Left hindlimb (tissue), 1 donor: Measurements from ENCODE around the gene GDI2.
"Not testable (repeated sequence)": the region's sequence is repeated elsewhere in the genome, so short reads cannot be mapped to it uniquely, and the experiment has no call there.

Source experiments
- DNase-seq: peaks from one replicate; pipeline ENCODE4 v3.0.0-alpha.2; 2018

GDI2 gene

GRCh38 chr10:5813341-5814109 lies at the start of gene GDI2:
Gene GDI2, minus strand, starts transcription at chr10:5813434. Its CDS starts 176 bp downstream, at chr10:5813258.
- peak; percentile 98 for DNase-seq

DNA sequence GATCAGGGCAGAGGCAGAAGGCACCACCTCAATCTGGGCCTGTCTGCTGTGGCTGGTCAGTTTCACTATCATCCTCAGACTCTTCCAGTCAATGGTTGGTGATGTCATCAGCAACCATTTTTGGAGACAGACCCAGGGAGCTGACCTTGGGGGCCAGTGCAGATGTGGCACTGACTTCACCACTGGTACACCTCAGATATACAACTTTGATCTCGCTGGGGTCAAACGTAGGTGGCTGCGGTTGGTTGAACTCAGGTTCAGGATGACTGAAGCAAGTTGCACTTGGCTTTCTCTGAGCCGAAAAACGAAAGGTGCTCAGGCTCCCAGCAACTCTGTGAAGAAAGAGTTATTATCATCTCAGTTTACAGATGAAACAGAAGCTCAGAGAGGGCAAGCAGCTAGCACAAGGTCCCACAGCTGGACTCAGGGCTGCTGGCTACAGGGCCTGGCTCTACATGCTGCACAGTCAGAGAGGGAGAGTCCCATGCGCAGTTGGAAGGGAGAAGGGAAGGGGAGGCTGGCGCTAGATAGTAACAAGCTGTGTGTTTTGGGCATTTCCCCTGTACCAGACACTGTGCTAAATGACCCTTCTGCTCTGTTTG lies 49.2 kb upstream of the GDI2 start:
- no peak for DNase-seq

DNA sequence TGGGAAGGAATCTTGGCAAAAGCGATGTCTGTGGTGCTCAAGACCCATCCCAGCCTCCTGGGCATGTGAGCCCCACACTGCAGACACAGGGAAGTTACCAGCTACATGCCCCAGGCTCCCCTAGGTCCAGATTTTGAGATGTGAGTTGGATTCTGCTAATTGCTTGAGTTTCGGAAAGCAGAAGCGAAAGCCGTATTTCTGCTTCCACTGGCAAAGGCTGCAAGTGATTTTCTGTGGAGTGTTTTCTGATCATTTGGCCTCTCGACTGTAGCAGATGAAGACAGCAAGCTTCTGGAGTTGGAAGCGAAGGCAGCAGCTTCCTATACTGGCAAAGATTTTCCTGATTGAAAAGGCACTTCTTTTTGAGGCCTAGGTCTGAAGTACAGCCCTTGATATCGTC lies 46.8 kb upstream of the GDI2 start:
- DNase-seq: no peak

GRCh38 chr10:5858811-5859210 lies 45.6 kb upstream of the GDI2 start:
- no peak for DNase-seq

- no peak for DNase-seq
These were observed 43.4 kb upstream of the GDI2 start for GRCh38 chr10:5856701-5857004.

GRCh38 chr10:5855979-5856700 lies 42.9 kb upstream of the GDI2 start:
- no peak for DNase-seq

- peak; percentile 42 for DNase-seq
These were observed 40.9 kb upstream of the GDI2 start for GRCh38 chr10:5854131-5854475.

DNA sequence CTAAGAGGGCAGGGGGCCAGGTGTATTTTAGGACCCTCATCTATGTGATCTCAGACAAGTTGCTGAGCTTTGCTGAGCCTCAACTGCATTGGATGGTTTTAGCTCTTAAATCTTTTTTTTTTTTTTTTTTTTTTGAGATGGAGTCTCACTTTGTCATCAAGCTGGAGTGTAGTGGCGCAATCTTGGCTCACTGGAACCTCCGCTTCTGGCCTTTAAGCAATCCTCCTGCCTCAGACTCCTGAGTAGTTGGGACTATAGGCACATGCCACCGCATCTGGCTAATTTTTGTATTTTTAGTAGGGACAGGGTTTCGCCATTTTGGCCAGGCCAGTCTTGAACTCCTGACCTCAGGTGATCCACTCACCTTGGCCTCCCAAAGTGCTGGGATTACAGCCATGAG lies 33.4 kb upstream of the GDI2 start:
- DNase-seq: not testable (repeated sequence)

DNA sequence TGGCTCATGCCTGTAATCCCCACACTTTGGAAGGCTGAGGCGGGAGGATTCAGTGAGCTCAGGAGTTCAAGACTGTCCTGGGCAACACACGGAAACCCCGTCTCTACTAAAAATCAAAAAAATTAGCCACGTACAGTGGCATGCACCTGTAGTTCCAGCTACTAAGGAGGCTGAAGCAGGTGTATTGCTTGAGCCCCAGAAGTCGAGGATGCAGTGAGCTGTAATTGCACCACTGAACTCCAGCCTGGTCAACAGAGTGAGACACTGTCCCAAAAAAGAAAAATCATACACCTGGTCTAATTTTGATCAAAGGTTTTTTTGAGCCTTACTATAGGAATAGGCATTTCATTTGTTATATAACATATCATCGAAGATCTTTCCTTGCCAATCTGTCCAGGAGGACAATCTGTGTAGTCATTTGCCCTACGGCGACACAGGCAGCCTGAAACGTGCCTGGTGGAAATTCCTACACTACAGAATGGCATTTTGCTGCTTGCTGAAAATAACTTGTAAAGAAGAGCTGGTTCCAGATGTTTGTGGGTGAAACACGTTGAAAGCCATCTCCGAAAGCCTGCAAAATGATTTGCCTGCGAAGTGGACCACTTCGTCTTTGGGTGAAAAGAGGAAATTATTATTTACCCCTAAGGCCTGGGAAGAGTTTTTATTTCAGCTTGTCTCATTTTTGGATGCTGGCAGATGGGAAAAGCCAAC lies 31.3 kb upstream of the GDI2 start:
- no peak for DNase-seq

DNA sequence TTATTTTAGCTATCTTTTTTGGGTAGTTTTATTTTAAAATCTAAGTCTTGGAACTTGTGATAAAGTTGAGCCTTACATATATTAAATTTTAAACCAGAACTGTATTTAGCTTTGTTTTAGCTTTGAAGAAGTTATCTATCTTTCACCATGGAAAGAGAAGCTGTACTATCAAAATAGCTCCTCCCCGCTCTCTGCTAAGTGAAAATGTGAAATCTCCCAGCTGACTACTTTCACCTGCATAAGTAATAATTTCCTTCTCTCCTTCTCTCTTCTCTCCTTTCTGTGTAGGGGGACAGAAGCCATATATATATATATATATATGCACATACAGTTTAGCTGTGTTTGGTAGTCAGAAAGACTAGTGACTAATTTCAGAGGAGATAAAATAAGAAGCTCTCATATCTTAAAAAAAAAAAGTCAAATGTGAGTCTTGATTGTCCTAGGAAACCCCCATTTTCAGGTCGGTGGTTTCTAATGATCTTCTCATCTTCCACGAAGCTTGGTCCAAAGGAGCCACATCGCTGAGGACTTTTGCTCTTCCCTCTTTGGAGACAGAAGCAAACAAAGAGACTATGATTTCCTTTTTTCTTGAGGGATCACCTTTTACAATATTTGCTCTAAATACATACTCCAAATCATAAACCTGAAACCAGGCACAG lies 30.6 kb upstream of the GDI2 start:
- DNase-seq: no peak

DNA sequence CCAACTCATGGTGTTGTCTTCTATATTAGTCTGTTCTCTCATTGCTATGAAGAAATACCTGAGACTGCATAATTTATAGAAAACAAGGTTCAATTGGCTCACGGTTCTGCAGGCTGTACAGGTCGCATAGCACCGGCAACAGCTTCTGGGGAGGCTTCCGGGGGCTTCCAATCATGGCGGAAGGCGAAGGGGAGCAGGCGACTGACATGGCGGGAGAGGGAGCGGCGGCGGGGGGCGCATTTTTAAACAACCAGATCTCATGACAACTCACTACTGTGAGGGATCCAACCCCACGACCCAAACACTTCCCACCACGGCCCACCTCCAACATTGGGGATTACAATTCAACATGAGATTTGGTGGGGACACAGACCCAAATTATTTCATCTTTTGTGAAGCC lies 28.7 kb upstream of the GDI2 start:
- DNase-seq: no peak

- peak; percentile 44 for DNase-seq
These were observed 27.4 kb upstream of the GDI2 start for GRCh38 chr10:5840314-5841307.

DNA sequence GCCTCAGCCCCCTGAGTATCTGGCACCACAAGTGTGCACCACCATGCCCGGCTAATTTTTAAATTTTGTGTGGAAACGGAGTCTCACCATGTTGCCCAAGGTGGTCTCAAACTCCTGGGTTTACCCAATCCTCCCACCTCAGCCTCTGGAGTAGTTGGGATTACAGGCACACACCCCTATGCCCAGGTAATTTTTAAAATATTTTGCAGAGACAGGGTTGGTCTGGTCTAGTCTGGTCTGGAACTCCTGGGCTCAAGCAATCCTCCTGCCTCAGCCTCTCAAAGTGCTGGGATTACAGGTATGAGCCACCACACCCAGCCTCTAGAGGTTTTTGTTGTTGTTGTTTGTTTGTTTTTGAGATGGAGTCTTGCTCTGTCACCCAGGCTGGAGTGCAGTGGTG lies 22.9 kb upstream of the GDI2 start:
- DNase-seq: not testable (repeated sequence)

- no peak for DNase-seq
These were observed 22.3 kb upstream of the GDI2 start for GRCh38 chr10:5835446-5836095.

DNA sequence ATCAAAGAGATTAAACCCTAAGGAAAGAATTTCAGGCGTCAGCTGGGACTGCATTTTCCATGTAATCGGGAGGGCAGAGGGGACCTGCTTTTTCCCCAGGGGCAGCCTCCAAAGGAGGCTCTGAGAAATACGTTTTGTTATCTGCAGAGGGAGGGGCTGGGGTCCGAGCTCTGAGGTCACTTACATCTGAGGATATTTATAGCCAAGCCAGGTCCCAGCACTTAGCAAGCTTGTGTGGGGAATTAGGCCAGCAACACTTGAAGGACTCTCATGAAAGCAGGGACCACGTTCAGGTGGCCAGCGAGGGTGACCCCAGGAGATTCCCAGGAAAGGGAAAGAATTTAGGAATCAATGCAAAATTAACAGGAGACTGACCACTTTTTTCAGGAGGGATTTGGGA lies 20.6 kb upstream of the GDI2 start:
- DNase-seq: no peak

DNA sequence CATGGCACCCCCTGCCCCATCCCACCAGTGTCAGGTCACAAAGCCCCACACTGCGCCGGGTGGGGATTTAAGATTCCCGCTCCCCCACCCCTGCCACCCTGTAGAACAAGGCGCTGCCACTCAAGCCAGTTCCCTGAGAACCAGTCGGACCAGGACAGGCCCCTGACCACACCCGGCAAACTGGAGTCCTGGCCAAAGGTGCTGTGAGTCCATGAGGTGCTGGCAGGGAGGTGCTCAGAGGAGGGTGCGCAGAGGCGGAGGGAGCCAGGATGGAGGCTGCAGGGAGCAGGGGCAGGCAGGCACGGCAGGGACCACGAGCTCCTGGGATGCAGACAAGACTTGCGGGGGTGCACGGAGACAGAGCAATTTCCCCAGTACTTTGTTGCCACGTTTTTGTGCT lies 19.7 kb upstream of the GDI2 start:
- DNase-seq: no peak

GRCh38 chr10:5831446-5831782 lies 18.2 kb upstream of the GDI2 start:
- no peak for DNase-seq

- DNase-seq: no peak
These were observed 17.6 kb upstream of the GDI2 start for GRCh38 chr10:5830629-5831445.

DNA sequence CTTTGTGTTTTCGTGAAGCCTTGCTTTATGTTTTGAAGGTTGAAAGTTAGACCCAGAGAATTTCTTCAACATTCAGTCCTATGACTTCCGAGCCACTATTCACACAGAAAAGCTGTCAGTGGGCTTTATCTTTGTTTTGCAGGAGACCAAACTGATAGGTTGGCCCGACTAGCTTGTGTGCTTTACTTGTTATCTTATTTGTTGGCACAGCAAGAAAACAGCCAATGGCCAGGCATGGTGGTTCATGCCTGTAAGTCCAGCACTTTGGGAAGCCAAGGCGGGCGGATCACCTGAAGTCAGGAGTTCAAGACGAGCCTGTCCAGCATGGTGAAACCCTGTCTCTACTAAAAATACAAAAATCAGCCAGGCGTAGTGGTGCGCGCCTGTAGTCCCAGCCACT lies 16.0 kb upstream of the GDI2 start:
- DNase-seq: no peak

DNA sequence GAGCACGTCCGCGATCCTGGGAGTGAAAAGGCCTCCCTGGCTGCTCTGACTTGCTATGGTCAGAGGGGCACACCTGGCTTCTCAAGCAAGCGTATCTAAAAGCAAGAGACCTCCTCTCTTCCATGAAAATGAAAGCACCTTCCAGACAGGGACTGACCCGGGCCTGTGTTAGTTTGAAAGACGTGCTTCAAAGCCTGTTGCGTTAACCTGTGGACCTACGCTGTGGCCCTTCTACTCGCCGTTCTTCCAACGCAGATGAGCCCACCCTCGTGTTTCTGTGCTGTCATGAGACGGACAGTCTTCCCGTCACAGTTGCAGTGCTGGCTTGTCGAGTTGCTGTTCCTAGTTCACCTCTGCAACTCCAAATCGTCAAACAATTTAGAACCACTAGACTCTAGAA lies 15.5 kb upstream of the GDI2 start:
- DNase-seq: no peak

DNA sequence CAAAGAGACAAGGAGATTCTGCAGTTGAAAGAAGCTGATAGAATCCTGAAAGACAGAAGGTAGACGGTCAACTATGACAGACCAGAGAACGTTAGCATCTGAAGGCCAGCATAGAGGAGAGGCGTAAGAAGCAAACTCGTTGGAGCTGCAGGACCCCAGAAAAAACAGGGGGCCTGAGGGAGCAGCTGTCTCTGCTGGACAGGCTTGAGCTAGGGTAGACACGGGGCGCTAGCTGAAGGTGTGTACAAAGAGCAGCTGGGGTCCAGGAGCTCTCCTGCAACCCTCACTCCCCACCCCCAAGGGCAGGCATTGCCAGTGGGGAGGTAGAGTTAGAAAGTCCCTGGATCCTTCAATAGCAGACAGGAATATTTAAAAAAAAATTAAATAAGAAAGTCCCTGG lies 14.6 kb upstream of the GDI2 start:
- no peak for DNase-seq
